GM18520 (cell line): ENCODE data around the gene RPP40.
A peak's percentile ranks its signal among the peaks of the same experiment; 100 is the strongest.
"Not testable (repeated sequence)": the region's sequence is repeated elsewhere in the genome, so short reads cannot be mapped to it uniquely, and the experiment has no call there.

Experiments
- ATAC-seq: cut with Tn5 transposase; IDR thresholded peaks from one replicate; pipeline ENCODE4 v1.9.1; 2021; ENCODE audit not compliant: unreplicated experiment

The RPP40 gene, protein sequence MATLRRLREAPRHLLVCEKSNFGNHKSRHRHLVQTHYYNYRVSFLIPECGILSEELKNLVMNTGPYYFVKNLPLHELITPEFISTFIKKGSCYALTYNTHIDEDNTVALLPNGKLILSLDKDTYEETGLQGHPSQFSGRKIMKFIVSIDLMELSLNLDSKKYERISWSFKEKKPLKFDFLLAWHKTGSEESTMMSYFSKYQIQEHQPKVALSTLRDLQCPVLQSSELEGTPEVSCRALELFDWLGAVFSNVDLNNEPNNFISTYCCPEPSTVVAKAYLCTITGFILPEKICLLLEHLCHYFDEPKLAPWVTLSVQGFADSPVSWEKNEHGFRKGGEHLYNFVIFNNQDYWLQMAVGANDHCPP

GRCh38 chr6:5003604-5004372, at the start of gene RPP40:
RPP40 (minus strand) TSS chr6:5004037; CDS start chr6:5004002, 35 bp downstream.
- peak; percentile 93 for ATAC-seq

GRCh38 chr6:5053038-5053437, 49.2 kb upstream of the RPP40 start:
- no peak for ATAC-seq

DNA sequence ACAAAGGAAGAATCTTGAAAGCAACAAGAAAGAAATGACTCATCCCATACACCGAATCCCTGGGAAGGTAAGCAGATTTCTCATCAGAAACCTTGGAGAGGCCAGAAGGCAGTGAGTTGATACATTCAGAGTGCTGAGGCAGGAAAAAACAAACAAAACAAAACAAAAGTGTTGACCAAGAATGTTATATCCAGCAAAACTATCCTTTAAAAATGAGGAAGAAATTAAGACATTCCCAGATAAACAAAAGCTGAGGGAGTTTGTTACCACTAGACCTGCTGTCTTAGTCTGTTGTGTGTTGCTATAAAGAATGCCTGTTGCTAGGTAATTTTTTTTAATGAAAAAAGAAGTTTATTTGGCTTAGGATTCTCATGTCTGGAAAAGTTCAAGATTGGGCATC, 47.6 kb upstream of the RPP40 start:
- ATAC-seq: no peak

DNA sequence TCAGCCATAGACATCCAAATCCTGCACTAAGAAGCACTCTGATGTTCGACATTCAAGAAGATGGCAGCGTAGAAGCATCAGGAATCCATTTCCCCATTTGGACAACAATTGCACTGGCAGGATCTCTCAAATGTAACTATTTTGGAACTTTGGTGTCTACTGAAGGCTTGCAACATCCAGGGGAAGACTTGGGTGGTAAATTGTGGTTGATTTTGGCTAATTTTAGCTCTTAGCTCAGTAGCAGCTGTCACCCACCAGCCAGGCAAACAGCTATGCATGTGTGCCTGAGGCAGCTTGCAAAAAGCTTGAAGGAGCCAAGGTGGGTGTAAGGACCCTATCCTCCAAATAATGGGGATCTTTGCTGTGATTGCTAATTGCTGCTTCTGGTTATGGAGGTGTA, 46.2 kb upstream of the RPP40 start:
- ATAC-seq: no peak

DNA sequence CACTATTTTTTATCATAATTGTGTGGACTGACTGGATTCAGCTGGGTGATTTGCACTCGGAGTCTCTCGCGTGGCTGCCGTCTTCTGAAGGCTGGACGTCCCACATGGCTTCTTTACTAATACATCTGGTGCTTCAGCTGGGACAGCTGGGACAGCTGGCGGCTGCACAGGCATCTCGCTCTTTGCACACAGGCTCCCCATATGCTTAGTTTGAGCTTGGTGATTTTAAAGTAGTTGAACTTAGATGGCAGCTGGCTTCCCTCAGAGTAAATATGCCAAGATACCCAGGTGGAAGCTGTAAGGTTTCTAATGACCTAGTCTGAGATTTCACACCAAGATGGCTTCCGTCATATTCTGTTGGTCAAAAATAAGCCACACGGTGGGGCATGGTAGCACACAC, 42.6 kb upstream of the RPP40 start:
- no peak for ATAC-seq

- ATAC-seq: no peak
Measured at GRCh38 chr6:5045416-5045815, 41.6 kb upstream of the RPP40 start.

GRCh38 chr6:5044866-5045265, 41.0 kb upstream of the RPP40 start:
- ATAC-seq: no peak

- no peak for ATAC-seq
Measured at GRCh38 chr6:5042436-5042835, 38.6 kb upstream of the RPP40 start.

DNA sequence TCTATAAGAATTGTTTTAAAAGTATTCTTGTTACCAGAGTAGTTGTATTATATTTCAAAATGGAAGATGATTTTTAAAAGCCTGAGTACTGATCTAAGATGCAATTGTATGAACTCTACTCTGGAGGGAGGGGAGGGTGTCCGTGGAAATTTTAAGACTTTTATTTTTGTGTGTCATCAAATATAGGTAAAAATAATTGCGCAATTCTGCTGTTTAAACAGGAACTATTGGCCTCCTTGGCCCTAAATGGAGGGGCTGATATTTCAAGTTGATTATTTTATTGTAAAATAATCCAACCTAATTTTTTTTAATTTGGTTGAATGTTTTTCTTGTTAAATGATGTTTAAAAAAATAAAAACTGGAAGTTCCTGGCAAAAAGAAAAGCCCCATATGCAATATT, 38.1 kb upstream of the RPP40 start:
- no peak for ATAC-seq

DNA sequence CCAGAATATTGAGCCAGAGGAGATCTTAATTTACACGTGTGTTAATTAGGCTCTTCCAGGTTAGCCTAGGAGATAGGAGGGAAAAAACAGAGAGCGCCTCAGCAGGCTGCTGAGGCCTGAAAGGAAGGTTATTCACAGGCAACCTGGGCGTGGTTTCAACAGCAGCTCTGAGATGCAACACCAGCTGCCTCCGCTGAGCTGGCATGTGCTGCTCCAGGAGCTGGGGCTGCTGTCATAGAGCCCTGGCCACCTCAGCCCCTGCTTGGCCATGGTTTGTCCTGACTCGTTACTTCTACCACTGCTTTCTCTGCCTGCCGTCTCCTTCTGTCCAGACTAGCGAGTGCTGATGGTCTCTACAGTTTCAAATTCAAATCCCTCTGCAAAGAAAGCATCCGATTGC, 32.4 kb upstream of the RPP40 start:
- ATAC-seq: no peak

DNA sequence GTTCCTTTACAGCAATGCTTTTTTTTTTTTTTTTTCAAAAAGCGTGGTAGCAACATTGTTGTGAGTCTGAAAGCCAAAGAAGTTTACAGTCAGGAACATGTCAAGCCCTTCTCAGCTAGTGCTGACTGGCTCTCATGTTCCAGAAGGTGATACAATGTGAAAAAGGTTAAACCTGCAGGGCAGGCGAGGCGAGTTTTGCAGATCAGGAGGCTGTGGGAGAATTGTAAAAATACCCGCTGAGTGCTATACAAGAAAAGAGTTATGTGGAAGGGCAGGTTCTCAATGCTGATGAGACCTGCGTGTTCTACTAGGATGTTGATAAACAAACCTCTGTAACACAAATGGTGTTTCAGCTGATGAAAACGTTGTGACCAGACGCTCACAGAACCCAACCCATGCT, 30.9 kb upstream of the RPP40 start:
- no peak for ATAC-seq

- no peak for ATAC-seq
Measured at GRCh38 chr6:5034328-5034727, 30.5 kb upstream of the RPP40 start.

DNA sequence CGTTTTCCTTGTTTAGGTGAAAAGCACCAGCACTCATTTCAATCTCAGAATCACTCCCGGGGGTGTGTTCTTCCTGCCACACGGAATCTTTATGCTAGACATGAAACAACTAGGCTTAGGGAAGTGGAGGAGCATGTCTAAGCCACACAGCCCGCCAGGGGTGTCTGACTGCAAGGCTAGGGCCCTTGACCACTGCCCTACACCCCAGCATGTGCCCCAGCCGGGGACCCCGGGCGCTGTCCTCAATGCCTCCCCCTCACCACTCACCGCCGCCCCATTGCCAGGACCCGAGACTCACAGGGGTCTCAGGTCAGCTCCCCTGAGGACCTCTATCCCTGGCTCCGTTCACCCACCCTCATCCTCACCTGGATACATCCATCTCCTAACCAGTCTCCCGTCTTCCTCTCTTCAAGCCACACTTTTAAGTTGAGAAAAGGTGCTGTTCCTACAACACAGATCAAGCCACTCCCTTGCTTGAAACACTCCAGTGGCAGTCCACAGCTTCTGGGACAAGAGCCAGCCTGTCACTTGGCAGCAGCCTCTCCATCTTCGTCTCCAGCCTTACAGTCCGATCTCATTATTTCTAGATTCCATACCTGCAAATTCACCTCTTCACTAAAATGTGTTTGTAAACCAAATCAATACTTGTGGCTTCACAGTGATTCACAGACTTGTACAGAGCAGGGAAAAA, 29.5 kb upstream of the RPP40 start:
- not testable (repeated sequence) for ATAC-seq

DNA sequence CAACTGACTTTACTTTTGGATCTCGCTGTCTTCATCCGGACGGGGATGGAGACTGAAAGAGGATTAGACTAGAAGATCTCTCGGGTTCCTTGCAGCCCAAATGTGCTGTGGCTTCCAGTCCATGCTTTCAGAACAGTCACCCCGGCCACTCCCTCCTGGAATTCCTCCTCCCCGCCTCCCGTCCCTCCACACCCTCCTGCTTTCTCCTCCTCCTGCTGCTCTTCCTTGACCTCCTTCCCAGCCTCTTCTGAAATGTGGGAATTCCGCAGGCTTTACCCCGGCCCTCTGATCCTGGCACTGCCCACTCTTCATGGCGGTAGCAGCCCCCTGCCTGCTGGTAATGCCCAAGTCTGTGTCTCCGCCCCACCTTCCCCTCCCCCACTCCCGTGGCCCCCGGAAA, 28.9 kb upstream of the RPP40 start:
- ATAC-seq: not testable (repeated sequence)

GRCh38 chr6:5031150-5031549, 27.3 kb upstream of the RPP40 start:
- ATAC-seq: no peak

DNA sequence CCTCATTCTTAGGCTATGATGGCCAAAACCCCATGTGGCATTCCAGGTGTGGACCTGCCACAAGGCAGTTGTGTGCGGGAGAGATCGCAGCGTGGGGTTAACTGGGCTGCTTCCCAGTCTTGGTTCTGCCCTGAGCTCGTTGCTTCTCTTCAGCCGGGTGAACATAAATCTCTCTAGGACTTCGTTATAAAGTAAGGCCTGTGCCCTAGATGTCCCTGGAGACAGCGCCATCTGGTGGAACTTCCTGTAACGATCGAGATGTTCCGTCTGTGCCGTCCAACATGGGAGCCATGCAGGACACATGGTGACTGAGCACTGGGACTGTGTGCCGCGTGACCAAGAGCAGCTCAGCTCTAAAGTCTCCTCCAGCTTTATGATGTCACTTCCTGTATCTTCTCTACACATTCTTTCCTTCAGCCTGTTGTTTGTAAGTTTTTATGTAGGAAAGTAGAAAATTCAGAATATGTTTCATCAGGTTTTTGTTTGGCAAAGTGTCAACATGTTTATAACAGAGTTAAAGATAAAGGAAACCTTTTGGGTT, 26.8 kb upstream of the RPP40 start:
- ATAC-seq: peak; percentile 63

DNA sequence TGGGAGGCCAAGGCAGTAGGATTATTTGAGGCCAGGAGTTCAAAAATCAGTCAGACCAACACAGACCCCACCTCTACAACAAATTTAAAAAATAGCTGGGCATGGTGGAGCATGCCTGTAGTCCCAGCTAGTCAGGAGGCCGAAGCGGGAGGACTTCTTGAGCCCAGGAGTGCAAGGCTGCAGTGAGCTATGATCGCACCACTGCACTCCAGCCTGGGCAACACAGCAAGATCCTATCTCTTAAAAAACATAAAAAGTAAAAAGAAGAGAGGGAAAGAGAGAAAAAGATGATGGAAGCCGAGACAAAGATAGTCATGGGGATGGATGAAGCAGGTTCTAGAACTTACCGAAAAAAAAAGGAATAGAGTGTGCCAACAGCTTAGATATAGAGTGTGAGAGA, 25.8 kb upstream of the RPP40 start:
- no peak for ATAC-seq

GRCh38 chr6:5028921-5029320, 25.1 kb upstream of the RPP40 start:
- no peak for ATAC-seq

DNA sequence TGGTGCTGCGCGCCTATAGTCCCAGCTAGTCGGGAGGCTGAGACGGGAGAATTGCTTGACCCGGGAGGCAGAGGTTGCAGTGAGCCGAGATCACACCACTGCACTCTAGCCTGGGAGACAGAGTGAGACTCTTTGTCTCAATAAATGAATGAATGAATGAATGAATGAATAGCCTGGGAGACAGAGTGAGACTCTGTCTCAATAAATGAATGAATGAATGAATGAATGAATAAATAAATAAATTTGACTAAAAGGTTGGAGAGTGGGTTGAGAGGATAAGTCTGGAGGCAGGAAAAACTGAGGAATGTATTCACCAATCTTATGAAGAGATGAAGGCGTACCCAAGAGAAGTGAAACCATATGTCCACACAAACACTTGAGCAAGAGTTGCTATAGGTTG, 24.5 kb upstream of the RPP40 start:
- ATAC-seq: no peak

DNA sequence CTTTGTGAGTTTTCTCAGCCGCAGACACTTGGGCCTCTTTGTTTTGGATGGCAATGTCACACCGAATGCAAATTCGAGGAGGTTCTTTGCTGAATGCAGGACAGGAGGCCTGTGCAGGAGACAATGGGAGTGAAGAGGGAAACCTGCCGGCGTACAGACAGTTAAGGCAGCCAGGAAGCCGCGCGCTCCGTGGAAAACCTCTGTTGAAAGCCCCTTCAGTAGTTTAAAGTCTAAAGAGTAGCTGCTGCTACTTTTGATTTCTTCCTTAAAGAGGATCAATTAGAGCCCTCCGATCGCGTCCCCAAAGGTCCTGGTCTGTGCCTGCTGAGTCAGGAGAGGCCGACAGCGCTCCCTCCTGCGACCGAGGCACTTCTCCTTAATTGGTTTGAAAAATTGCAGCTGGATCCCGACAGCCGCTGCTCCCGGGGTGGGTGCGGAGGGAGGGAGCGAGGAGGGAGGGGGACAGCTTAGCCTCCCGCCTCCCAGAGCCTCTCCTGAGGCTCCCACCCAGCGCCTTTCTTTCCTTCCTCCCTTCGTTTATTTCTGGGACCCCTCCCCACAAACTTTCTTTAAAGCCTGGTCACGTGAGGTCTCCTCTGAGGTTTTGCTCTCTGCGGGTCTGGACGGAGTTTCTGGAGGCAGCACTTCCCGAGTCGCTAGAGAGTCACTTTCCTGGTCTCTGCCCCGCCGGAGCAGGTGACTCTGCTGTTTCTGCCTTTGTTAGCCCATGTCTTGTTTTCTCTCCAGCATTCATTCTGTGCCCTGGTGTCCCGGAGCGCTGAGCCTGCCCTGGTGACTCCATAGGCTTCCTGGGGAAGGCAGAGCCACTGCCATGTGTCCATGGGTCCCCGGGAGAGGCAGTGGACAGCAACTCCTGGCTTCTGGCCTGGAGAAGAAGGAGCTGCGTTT, 22.3 kb upstream of the RPP40 start:
- ATAC-seq: no peak

DNA sequence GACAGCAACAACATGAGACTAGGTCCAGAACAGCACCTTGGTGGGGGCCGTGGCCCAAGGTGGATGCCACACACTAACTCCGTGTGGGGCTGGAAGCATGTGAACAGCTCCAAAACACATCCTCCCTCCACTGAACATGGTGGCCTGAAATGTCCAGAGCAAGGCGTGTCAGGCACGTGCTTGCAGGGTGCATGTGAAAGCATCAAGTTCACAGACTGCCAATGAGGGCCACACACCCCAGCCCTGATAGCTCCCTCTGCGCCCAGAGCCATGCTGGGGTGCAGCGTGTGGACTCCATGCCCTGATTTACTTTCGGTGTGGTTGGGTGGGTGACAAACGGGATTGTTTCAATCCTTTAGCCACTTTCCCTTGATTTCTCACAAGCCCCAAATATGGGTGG, 20.1 kb upstream of the RPP40 start:
- ATAC-seq: no peak
